GM19240 (cell line): ENCODE measurements around the gene CHST7.

Experiments used
- DNase-seq: peaks from one replicate; pipeline ENCODE4 v3.0.0; 2011; ENCODE audit warnings: low spot score; ENCODE audit not compliant: insufficient read length

The CHST7 gene

DNA sequence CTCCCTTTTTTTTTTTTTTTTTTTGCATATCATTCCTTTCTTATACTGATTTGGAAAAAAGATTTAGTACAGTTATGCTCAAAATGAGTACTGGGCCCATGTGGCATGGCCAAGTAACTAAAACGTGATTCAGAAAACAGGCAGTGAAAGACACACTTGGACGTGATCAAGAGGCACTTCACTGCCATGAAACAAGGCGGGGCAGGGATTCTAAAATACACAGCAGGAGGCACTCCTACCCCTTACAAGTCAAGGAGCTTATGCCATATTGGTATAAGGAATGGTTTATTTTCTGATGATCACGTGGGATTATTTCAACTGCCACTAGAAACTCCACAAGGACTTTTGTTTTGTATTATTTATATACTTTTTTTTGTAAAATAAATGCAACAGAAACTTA, 72.0 kb downstream of the CHST7 start:
- DNase-seq: no peak

DNA sequence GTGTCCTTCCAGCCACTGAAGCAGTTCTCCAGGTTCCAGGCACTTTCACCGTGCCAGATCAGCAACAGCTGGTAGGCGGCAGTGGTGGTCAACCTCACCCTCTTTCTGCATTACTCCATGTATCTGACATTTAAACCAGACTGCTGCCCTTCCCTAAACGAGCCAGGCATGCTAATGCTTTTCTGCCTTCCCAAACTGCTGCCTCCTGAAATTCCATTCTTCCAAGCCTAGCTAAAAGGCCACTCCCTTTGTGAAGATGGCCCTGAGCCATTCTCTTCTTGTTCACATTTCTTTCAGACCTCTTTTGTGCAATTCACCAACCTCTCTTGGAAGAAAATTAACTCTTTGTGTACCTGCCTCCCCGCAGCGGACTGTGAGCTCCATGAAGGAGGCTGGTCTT, 73.7 kb downstream of the CHST7 start:
- DNase-seq: no peak
